RCC 7860 (cell line): ENCODE data around the gene MS4A18.
"Not testable (repeated sequence)": the region's sequence is repeated elsewhere in the genome, so short reads cannot be mapped to it uniquely, and the experiment has no call there.

Source experiments
- DNase-seq: peaks from one replicate; pipeline ENCODE4 v3.0.0-alpha.2; 2015; ENCODE audit warnings: low spot score
- FAIRE-seq: peaks from 2 replicates; lab custom pipeline; 2012; peaks lifted over from hg19 to GRCh38; lab: Jason Lieb, UNC

The MS4A18 gene

DNA sequence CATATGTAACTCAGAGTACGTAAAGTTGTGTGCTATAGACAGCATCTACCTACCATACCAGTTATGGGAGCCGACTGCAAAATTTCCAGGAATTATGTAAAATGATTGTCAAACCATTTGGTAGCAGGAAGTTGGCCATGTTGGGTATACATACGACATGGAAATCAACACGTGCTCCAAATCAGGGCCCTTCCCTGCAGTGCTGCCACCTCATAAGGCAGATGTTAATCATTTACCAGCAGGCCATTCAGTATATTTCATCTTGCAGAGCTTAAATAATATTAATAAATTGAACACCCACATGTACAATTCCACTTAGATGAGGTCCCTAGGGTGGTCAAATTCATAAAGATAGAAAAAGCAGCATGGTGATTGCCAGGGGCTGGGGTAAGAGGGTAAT lies 9.8 kb downstream of the MS4A18 start:
- DNase-seq (no peak), FAIRE-seq (no peak)

- DNase-seq (no peak), FAIRE-seq (no peak)
These were observed 14.6 kb downstream of the MS4A18 start for GRCh38 chr11:60739114-60739513.

DNA sequence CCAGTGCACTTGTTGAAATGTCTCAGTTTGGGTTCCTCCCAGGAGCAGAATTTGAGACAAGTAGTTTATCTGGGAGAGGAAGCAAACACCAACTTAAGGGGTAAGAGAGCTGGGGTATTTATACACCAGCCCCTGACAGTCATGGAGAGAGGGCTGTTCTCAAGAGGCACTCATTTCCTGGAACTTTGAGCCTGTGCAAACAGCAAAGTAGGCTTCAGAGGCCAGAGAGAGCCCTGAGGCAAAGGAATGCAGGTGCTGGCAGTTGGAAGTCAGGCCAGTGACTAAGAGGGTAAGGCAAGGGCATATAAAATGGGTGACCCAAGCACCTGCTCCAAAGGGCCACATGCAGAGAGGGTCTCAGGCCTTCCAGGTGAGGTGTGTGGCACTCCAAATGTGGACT lies 16.1 kb downstream of the MS4A18 start:
- FAIRE-seq, result no peak
- DNase-seq, result no peak

DNA sequence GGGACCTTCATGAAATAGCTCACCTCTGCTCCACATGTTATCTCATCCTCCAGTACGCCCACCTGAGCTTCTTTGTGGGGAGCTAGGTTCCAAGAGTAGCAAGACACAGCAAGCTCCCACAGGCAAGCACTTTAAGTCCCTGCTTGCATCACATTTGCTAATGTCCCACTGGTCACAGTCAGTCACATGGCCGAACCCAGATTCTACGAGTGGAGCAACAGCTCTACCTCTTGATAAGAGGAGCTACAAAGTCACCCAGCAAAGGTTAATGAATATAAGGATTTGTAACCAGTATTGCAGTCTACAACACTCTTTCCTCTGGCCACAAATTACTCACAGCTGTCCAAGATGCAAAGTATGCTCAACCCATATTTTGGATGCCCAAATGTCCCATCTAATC lies 16.9 kb downstream of the MS4A18 start:
- DNase-seq (no peak), FAIRE-seq (no peak)

GRCh38 chr11:60743058-60743457 lies 18.5 kb downstream of the MS4A18 start:
- DNase-seq, result no peak

DNA sequence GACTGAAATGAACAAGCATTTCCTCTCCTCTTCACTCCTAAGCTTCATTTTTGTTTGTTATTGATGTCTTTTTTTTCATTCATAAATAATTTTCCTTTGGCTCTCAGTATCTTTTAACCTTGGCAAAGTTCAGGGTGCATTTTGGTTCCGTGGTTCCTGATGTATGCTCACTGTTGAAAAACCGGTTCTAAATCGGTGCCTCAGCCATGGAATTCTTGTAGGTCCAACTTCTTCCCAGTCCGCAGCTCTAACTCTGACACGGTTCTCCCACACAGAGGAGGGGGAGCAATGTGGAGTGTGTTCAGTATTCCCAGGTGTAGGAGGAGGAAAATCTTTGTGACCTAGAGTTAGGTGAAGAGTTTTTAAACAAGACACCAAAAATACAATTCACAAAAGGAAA lies 19.6 kb downstream of the MS4A18 start:
- FAIRE-seq (no peak), DNase-seq (no peak)

More at GRCh38 chr11:60743058-60743457, 18.5 kb downstream of the MS4A18 start:
- FAIRE-seq, result no peak

GRCh38 chr11:60747359-60747873 lies 22.9 kb downstream of the MS4A18 start:
- DNase-seq, result no peak
- no peak for FAIRE-seq

- FAIRE-seq, result no peak
- DNase-seq, result no peak
These were observed 23.7 kb downstream of the MS4A18 start for GRCh38 chr11:60748225-60748624.

GRCh38 chr11:60748821-60749220 lies 24.3 kb downstream of the MS4A18 start:
- FAIRE-seq, result no peak
- no peak for DNase-seq

DNA sequence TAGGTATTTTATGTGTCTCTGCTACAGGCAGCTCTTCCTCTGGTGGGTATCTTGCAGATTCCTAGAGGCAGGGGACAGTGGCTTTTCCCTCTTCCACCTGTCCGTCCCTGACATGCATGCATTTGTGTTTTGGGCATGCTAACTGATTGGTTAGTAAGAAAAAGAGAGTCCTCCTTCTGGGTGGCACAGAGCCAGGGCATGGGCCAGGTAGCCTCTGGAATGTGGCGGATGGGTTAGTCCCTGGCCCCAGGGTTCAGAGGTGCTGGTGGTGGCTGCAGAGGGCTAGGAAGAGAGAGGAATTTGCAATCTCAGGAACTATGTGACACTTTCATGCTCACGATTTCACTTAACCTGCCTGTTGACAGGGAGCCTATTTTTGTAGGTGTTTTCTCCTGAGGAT lies 26.4 kb downstream of the MS4A18 start:
- DNase-seq (no peak), FAIRE-seq (no peak)

- no peak for DNase-seq
- no peak for FAIRE-seq
These were observed 28.8 kb downstream of the MS4A18 start for GRCh38 chr11:60753309-60753708.

DNA sequence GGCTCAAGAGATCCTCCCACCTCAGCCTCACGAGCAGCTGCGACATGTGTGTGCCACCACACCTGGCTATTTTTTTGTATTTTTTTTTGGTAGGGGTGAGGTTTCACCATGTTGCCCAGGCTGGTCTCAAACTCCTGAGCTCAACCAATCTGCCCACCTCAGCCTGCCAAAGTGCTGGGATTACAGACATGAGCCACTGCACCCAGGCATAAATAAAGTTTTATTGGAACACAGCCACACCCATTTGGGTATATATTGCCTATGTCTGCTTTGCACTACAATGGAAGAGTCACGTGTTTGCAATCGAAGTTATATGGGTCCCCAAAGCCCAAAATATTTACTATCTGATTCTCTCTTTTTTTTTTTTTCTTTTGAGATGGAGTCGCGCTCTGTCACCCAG lies 30.4 kb downstream of the MS4A18 start:
- DNase-seq (no peak), FAIRE-seq (no peak)

DNA sequence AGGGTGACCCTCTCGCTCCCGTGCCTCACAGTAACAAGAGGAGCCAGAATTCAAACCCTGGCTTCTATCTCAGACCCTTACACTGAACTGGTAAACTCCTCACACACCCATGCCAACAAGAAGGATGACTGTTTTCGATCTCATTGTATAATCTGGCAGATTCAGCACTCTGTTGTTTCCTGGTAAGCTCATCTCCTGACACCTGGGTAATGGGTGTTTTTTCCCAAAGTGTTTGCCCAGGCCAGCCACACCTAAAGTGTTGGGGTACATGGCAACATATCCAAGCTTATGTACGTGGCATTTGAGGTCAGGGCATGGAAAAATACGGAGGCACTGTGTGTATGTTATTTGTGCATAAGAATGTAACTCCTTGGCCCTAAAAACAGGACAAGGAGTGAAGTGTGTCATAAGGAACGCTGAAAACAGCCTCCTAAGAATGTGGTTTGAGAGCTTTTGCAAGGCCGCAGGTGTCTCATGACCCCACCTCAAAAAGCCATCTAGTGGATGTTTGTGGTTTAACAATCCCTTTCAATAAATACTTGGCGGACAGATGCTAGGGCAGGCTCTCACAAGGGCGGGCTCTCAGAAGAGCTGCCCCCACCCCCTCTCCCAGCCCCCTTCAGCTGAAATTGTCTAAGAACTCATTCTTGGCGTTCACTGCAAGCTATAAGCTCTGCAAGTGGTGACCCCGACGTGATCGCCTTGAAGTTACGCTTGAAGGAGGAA lies 31.9 kb downstream of the MS4A18 start, which contains the start of gene MS4A15:
MS4A15 (plus strand) TSS at position 561 of the 726 bp plus-strand sequence. CDS start 6,867 bp downstream, outside the sequence.
- no peak for DNase-seq
- no peak for FAIRE-seq

DNA sequence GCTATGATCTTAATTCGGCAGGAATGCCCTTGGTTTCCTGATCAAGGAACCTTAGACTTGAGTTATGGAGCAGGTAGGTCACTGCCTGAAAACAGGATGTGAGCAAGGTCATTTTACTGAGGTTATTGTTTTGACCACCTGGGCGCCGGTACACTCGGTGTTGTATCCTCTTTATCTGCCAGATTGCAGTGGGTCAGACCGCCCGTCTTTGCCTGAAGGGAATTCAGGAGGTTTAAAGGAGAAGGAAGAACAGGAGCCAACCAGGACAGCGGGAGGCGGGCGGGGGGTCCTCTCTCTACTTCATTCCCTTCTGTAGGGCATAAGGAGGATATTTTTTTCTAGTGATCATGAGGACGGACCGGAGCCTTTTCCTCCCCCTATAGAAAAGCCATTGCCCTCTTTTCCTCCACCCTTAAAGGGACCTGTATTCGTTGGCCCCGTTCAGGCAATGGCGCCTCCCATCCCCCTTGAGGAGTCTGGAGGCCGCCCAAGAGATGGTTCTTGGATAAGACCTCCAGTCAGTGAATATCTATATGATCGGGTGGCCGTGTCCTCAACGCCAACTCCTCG lies 32.8 kb downstream of the MS4A18 start:
- DNase-seq (no peak), FAIRE-seq (no peak)

GRCh38 chr11:60758671-60759070 lies 34.2 kb downstream of the MS4A18 start:
- not testable (repeated sequence) for DNase-seq

GRCh38 chr11:60759438-60760225 lies 35.1 kb downstream of the MS4A18 start:
- FAIRE-seq, DNase-seq: not testable (repeated sequence)

More at GRCh38 chr11:60758671-60759070, 34.2 kb downstream of the MS4A18 start:
- not testable (repeated sequence) for FAIRE-seq

DNA sequence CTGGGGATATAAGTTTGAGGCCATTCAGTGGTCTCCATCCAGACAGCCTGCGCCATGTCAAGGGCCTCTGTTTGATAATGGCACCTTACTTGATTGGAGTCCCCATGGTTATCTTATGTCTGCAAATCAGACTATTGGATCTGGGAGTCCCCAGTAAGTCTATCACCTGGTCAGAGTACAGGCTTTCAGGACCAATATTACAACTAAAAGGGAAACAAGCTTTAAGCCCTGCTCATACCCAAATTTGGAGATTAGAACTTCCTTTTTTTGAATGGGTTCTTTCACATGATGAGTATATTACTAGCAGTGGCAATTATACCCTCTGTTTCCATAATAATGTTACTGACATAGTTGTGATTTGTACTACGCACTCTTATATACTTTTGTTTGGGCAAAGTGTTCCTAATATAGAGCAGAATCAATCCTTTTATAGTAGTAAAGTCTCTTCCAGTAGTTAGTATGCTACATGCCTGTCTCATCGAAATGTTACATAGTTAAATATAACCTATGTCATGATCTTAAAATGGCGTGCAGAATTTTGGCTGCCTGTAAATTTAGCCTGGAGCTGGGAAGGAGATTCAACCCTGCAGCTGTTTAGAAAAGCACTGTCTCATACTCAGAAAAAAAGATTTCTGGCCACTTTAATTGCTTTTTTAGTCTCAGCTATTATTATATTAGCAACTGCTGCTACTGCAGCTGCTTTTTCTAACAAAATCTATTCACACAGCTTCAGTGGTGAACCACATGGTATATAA lies 37.1 kb downstream of the MS4A18 start:
- DNase-seq, result no peak
- no peak for FAIRE-seq

DNA sequence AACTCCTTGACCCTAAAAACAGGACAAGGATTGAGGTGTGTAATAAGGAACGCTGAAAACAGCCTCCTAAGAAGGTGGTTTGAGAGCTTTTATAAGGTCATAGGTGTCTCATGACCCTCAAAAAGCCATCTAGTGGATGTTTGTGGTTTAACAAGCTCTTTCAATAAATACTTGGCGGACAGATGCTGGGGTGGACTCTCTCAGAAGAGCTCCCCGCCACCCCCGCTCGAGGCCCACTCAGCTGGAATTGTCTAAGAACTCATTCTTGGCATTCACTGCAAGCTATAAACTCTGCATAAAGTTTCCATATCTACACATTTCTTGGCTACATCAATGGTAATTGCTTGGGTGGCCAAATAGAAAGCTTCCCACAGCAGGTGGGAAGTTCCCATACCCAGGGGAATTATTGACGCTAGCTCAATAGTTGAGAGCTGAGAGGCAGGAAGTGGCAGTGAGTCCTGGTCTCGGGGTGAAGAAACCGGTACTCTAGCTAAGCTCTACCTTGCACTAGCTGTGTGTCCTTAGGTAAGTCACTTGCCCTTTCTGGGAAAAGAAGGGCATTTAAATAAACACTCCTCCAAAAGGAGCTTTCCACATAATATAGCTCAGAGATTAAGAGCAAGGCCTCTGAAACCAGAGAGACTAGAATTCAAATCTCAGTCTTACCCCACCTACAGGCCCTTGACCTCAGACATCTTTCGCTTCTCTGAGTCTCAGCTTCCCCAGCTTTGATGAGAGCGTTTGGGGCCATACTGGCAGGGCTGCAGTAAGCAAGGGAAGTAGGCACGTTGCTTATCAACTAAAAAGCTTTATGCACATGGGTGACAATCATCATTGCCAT lies 38.6 kb downstream of the MS4A18 start:
- DNase-seq (no peak), FAIRE-seq (no peak)

DNA sequence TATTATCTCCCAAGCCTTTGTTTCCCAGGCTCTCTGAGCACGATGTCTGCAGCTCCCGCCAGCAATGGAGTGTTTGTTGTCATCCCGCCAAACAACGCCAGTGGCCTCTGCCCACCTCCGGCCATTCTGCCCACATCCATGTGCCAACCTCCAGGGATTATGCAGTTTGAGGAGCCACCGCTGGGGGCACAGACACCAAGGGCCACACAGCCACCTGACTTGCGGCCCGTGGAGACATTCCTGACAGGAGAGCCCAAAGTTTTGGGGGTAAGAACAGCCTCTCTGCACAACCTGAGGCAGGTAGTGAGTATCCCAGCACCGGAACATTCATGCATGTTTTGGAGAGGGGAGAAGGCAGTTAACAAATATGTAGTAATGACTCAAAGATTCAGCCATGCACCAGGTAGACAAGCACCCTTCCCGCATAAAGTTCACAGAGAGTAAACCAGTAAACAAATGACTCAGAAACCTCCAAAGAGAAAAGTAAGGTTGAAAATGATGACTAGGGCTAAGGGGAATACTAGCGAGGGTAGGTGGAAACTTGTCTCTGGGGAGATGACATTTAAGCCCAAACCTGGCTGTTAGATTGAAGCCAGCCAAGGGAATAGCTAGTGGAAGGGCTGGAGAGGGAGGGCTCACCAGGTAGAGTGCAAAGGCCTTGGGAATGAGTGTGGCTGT lies 39.3 kb downstream of the MS4A18 start:
- no peak for FAIRE-seq
- no peak for DNase-seq
